ENCODE measurements around the gene NFAT5.
A peak's percentile ranks its signal among the peaks of the same experiment; 100 is the strongest.
"Not testable (repeated sequence)": the region's sequence is repeated elsewhere in the genome, so short reads cannot be mapped to it uniquely, and the experiment has no call there.

NFAT5 gene

GRCh38 chr16:69565671-69566239, at the start of gene NFAT5:
Gene NFAT5 (plus strand): TSS chr16:69565966. CDS start chr16:69566302, 336 bp downstream.
- peak within 1 kb of the TSS; percentile 87 for H3K9ac ChIP-seq (ENCODE audit: low read length)
- H3K9me3 ChIP-seq (ENCODE audit: control insufficient read depth, low read depth, low read length), result no peaks in the 10 kb centered on the region
- no peaks in the 10 kb centered on the region for H3K27me3 ChIP-seq (ENCODE audit: control insufficient read depth, insufficient read depth, low read length)
- peaks cover 7% of the 10 kb centered on the region for H3K36me3 ChIP-seq (ENCODE audit: control insufficient read depth, low read depth, low read length)
- H3K4me3 ChIP-seq (ENCODE audit: low read length), result peak within 1 kb of the TSS; percentile 93
- peak within 1 kb of the TSS; percentile 86 for H3K27ac ChIP-seq (ENCODE audit: low read length)
- H3K4me1 ChIP-seq (ENCODE audit: control insufficient read depth, low read depth, low read length), result peaks cover 29% of the 10 kb centered on the region

GRCh38 chr16:69517914-69518313, 47.9 kb upstream of the NFAT5 start:
- H3K36me3 ChIP-seq (ENCODE audit: control insufficient read depth, low read depth, low read length); H3K27ac ChIP-seq (ENCODE audit: low read length); H3K4me3 ChIP-seq (ENCODE audit: low read length); H3K9ac ChIP-seq (ENCODE audit: low read length); H3K4me1 ChIP-seq (ENCODE audit: control insufficient read depth, low read depth, low read length); H3K27me3 ChIP-seq (ENCODE audit: control insufficient read depth, insufficient read depth, low read length); H3K9me3 ChIP-seq (ENCODE audit: control insufficient read depth, low read depth, low read length): not testable (repeated sequence)

GRCh38 chr16:69520413-69520799, 45.4 kb upstream of the NFAT5 start:
- H3K4me1 ChIP-seq (ENCODE audit: control insufficient read depth, low read depth, low read length), result no peaks in the 10 kb centered on the region
- no peak overlapping the region for H3K4me3 ChIP-seq (ENCODE audit: low read length)
- H3K36me3 ChIP-seq (ENCODE audit: control insufficient read depth, low read depth, low read length), result no peaks in the 10 kb centered on the region
- H3K9ac ChIP-seq (ENCODE audit: low read length), result no peak overlapping the region
- H3K9me3 ChIP-seq (ENCODE audit: control insufficient read depth, low read depth, low read length), result no peaks in the 10 kb centered on the region
- no peaks in the 10 kb centered on the region for H3K27me3 ChIP-seq (ENCODE audit: control insufficient read depth, insufficient read depth, low read length)
- H3K27ac ChIP-seq (ENCODE audit: low read length), result no peak overlapping the region

- Histone ChIP-seq H3K4me1 (ENCODE audit: control insufficient read depth, low read depth, low read length) (no peaks in the 10 kb centered on the region), H3K27ac (ENCODE audit: low read length) (no peak overlapping the region), H3K4me3 (ENCODE audit: low read length) (no peak overlapping the region), H3K27me3 (ENCODE audit: control insufficient read depth, insufficient read depth, low read length) (no peaks in the 10 kb centered on the region), H3K36me3 (ENCODE audit: control insufficient read depth, low read depth, low read length) (no peaks in the 10 kb centered on the region), H3K9ac (ENCODE audit: low read length) (no peak overlapping the region), H3K9me3 (ENCODE audit: control insufficient read depth, low read depth, low read length) (no peaks in the 10 kb centered on the region)
Measured at GRCh38 chr16:69520800-69521602, 44.8 kb upstream of the NFAT5 start.

- H3K27ac ChIP-seq (ENCODE audit: low read length), result no peak overlapping the region
- no peaks in the 10 kb centered on the region for H3K27me3 ChIP-seq (ENCODE audit: control insufficient read depth, insufficient read depth, low read length)
- H3K4me3 ChIP-seq (ENCODE audit: low read length), result no peak overlapping the region
- H3K9me3 ChIP-seq (ENCODE audit: control insufficient read depth, low read depth, low read length), result no peaks in the 10 kb centered on the region
- no peaks in the 10 kb centered on the region for H3K36me3 ChIP-seq (ENCODE audit: control insufficient read depth, low read depth, low read length)
- no peak overlapping the region for H3K9ac ChIP-seq (ENCODE audit: low read length)
- H3K4me1 ChIP-seq (ENCODE audit: control insufficient read depth, low read depth, low read length), result no peaks in the 10 kb centered on the region
Measured at GRCh38 chr16:69522041-69522578, 43.7 kb upstream of the NFAT5 start.

GRCh38 chr16:69522732-69523404, 42.9 kb upstream of the NFAT5 start:
- H3K9ac ChIP-seq (ENCODE audit: low read length), result no peak overlapping the region
- H3K27ac ChIP-seq (ENCODE audit: low read length), result no peak overlapping the region
- no peaks in the 10 kb centered on the region for H3K27me3 ChIP-seq (ENCODE audit: control insufficient read depth, insufficient read depth, low read length)
- H3K4me3 ChIP-seq (ENCODE audit: low read length), result no peak overlapping the region
- no peaks in the 10 kb centered on the region for H3K36me3 ChIP-seq (ENCODE audit: control insufficient read depth, low read depth, low read length)
- no peaks in the 10 kb centered on the region for H3K4me1 ChIP-seq (ENCODE audit: control insufficient read depth, low read depth, low read length)
- H3K9me3 ChIP-seq (ENCODE audit: control insufficient read depth, low read depth, low read length), result no peaks in the 10 kb centered on the region

- Histone ChIP-seq H3K4me3 (ENCODE audit: low read length) (no peak overlapping the region), H3K9me3 (ENCODE audit: control insufficient read depth, low read depth, low read length) (no peaks in the 10 kb centered on the region), H3K4me1 (ENCODE audit: control insufficient read depth, low read depth, low read length) (no peaks in the 10 kb centered on the region), H3K27ac (ENCODE audit: low read length) (no peak overlapping the region), H3K27me3 (ENCODE audit: control insufficient read depth, insufficient read depth, low read length) (no peaks in the 10 kb centered on the region), H3K9ac (ENCODE audit: low read length) (no peak overlapping the region), H3K36me3 (ENCODE audit: control insufficient read depth, low read depth, low read length) (no peaks in the 10 kb centered on the region)
Measured at GRCh38 chr16:69523566-69524305, 42.0 kb upstream of the NFAT5 start.

GRCh38 chr16:69526831-69527655, 38.7 kb upstream of the NFAT5 start:
- Histone ChIP-seq H3K9ac (ENCODE audit: low read length) (no peak overlapping the region), H3K4me1 (ENCODE audit: control insufficient read depth, low read depth, low read length) (peaks cover 19% of the 10 kb centered on the region), H3K27ac (ENCODE audit: low read length) (no peak overlapping the region), H3K4me3 (ENCODE audit: low read length) (no peak overlapping the region), H3K36me3 (ENCODE audit: control insufficient read depth, low read depth, low read length) (no peaks in the 10 kb centered on the region), H3K27me3 (ENCODE audit: control insufficient read depth, insufficient read depth, low read length) (no peaks in the 10 kb centered on the region), H3K9me3 (ENCODE audit: control insufficient read depth, low read depth, low read length) (no peaks in the 10 kb centered on the region)

- no peaks in the 10 kb centered on the region for H3K36me3 ChIP-seq (ENCODE audit: control insufficient read depth, low read depth, low read length)
- H3K27ac ChIP-seq (ENCODE audit: low read length), result no peak overlapping the region
- H3K9ac ChIP-seq (ENCODE audit: low read length), result no peak overlapping the region
- H3K4me1 ChIP-seq (ENCODE audit: control insufficient read depth, low read depth, low read length), result peaks cover 26% of the 10 kb centered on the region
- no peak overlapping the region for H3K4me3 ChIP-seq (ENCODE audit: low read length)
- H3K9me3 ChIP-seq (ENCODE audit: control insufficient read depth, low read depth, low read length), result no peaks in the 10 kb centered on the region
- H3K27me3 ChIP-seq (ENCODE audit: control insufficient read depth, insufficient read depth, low read length), result no peaks in the 10 kb centered on the region
Measured at GRCh38 chr16:69531988-69532387, 33.8 kb upstream of the NFAT5 start.

- no peaks in the 10 kb centered on the region for H3K9me3 ChIP-seq (ENCODE audit: control insufficient read depth, low read depth, low read length)
- no peak overlapping the region for H3K27ac ChIP-seq (ENCODE audit: low read length)
- H3K9ac ChIP-seq (ENCODE audit: low read length), result no peak overlapping the region
- H3K4me3 ChIP-seq (ENCODE audit: low read length), result no peak overlapping the region
- H3K36me3 ChIP-seq (ENCODE audit: control insufficient read depth, low read depth, low read length), result no peaks in the 10 kb centered on the region
- H3K4me1 ChIP-seq (ENCODE audit: control insufficient read depth, low read depth, low read length), result peaks cover 26% of the 10 kb centered on the region
- no peaks in the 10 kb centered on the region for H3K27me3 ChIP-seq (ENCODE audit: control insufficient read depth, insufficient read depth, low read length)
Measured at GRCh38 chr16:69532641-69533455, 32.9 kb upstream of the NFAT5 start.

All from iPS-18a (cell line).